ENCODE measurements around the gene CBLIF. TPM values are rescaled to one million over a fixed set of nuclear protein-coding genes. Genes with fewer than 3 reads are reported as not detected.
A peak's percentile ranks its signal among the peaks of the same experiment; 100 is the strongest.
"Not testable (repeated sequence)": the region's sequence is repeated elsewhere in the genome, so short reads cannot be mapped to it uniquely, and the experiment has no call there.

CBLIF gene
- total and polyA plus RNA-seq, 10 donors: not detected

- no peak overlapping the region for H3K4me3 ChIP-seq
- H3K9me3 ChIP-seq: no peaks in the 10 kb centered on the region
- 19 to 42% (median 30%) methylated on average over 4 of the region's 4 CpGs for WGBS, 5 donors
- no peak for DNase-seq
- intact Hi-C loops (cut with DNase I; ENCODE audit: low total_unique reads): no loop called here
- H3K27me3 ChIP-seq (replicated peaks in 1 of 7): no peaks in the 10 kb centered on the region
- peaks cover 0 to 19% (median 3%) of the 10 kb centered on the region in 6 donors for H3K4me1 ChIP-seq
- no peaks in the 10 kb centered on the region for H3K36me3 ChIP-seq
- TF ChIP-seq CTCF (IDR thresholded peaks at IDR 0.05 in 8 of 11, conservative IDR thresholded peaks at IDR 0.05 in 3 of 11) (no peak), POLR2AphosphoS5 (IDR thresholded peaks at IDR 0.05) (no peak), POLR2A (IDR thresholded peaks at IDR 0.05) (no peak)
- H3K27ac ChIP-seq: no peak overlapping the region
These were observed 26.7 kb downstream of the CBLIF start for GRCh38 chr11:59818572-59818971.

- H3K4me3 ChIP-seq; H3K9me3 ChIP-seq; intact Hi-C loops (cut with DNase I; ENCODE audit: low total_unique reads); DNase-seq; H3K27me3 ChIP-seq (replicated peaks in 1 of 7); H3K36me3 ChIP-seq; H3K27ac ChIP-seq: not testable (repeated sequence)
- WGBS, 5 donors: 57 to 76% (median 65%) methylated on average over 1 of the region's 1 CpG
- peaks cover 0 to 14% (median 0%) of the 10 kb centered on the region in 6 donors for H3K4me1 ChIP-seq
These were observed 28.9 kb downstream of the CBLIF start for GRCh38 chr11:59816434-59816833.

GRCh38 chr11:59815754-59816153, 29.5 kb downstream of the CBLIF start:
- Histone ChIP-seq H3K4me3 (no peak overlapping the region), H3K27ac (no peak overlapping the region), H3K27me3 (replicated peaks in 1 of 7) (no peaks in the 10 kb centered on the region), H3K4me1 (peaks cover 0 to 20% (median 4%) of the 10 kb centered on the region in 6 donors), H3K36me3 (no peaks in the 10 kb centered on the region), H3K9me3 (no peaks in the 10 kb centered on the region)
- no peak for DNase-seq
- 89 to 98% (median 97%) methylated on average over 1 of the region's 1 CpG for WGBS, 5 donors
- no peak for TF ChIP-seq POLR2AphosphoS5 (IDR thresholded peaks at IDR 0.05)
- no peak for TF ChIP-seq CTCF (IDR thresholded peaks at IDR 0.05 in 8 of 11, conservative IDR thresholded peaks at IDR 0.05 in 3 of 11)
- no peak for TF ChIP-seq POLR2A (IDR thresholded peaks at IDR 0.05)
- intact Hi-C loops (cut with DNase I; ENCODE audit: low total_unique reads): no loop called here

GRCh38 chr11:59814021-59814420, 31.3 kb downstream of the CBLIF start:
- intact Hi-C loops (cut with DNase I; ENCODE audit: low total_unique reads): no loop called here
- peaks cover 0 to 34% (median 14%) of the 10 kb centered on the region in 6 donors for H3K4me1 ChIP-seq
- DNase-seq: no peak
- peak overlapping the region in 2 of 8 donors; percentile 11 to 27 for H3K4me3 ChIP-seq
- no peaks in the 10 kb centered on the region for H3K27me3 ChIP-seq (replicated peaks in 1 of 7)
- TF ChIP-seq POLR2AphosphoS5 (IDR thresholded peaks at IDR 0.05): no peak
- no peak for TF ChIP-seq CTCF (IDR thresholded peaks at IDR 0.05 in 8 of 11, conservative IDR thresholded peaks at IDR 0.05 in 3 of 11)
- TF ChIP-seq POLR2A (IDR thresholded peaks at IDR 0.05): no peak
- H3K27ac ChIP-seq: peak overlapping the region in 2 of 8 donors; percentile 5 to 65
- WGBS, 5 donors: 26 to 45% (median 28%) methylated on average over 1 of the region's 1 CpG
- H3K9me3 ChIP-seq: no peaks in the 10 kb centered on the region
- peaks cover 0 to 4% (median 0%) of the 10 kb centered on the region in 6 donors for H3K36me3 ChIP-seq

- Histone ChIP-seq H3K36me3 (peaks cover 0 to 10% (median 2%) of the 10 kb centered on the region in 6 donors), H3K4me3 (peak overlapping the region in 1 of 8 donors; percentile 27), H3K27ac (peak overlapping the region in 1 of 8 donors; percentile 65), H3K9me3 (no peaks in the 10 kb centered on the region), H3K4me1 (peaks cover 0 to 40% (median 17%) of the 10 kb centered on the region in 6 donors), H3K27me3 (replicated peaks in 1 of 7) (no peaks in the 10 kb centered on the region)
- intact Hi-C loops (cut with DNase I; ENCODE audit: low total_unique reads): no loop called here
- 74 to 100% (median 88%) methylated on average over 1 of the region's 1 CpG for WGBS, 5 donors
- no peak for DNase-seq
- TF ChIP-seq POLR2AphosphoS5 (IDR thresholded peaks at IDR 0.05): no peak
- no peak for TF ChIP-seq POLR2A (IDR thresholded peaks at IDR 0.05)
- no peak for TF ChIP-seq CTCF (IDR thresholded peaks at IDR 0.05 in 8 of 11, conservative IDR thresholded peaks at IDR 0.05 in 3 of 11)
These were observed 31.9 kb downstream of the CBLIF start for GRCh38 chr11:59813364-59813763.
